HG03103 (cell line): ENCODE measurements around the gene BRMS1L.

Experiments
- ATAC-seq: cut with Tn5 transposase; IDR thresholded peaks from one replicate; pipeline ENCODE4 v1.9.1; 2021; ENCODE audit warnings: low read depth; ENCODE audit not compliant: unreplicated experiment

BRMS1L gene

GRCh38 chr14:35861204-35861868 lies 35.2 kb downstream of the BRMS1L start:
- peak; percentile 49 for ATAC-seq

DNA sequence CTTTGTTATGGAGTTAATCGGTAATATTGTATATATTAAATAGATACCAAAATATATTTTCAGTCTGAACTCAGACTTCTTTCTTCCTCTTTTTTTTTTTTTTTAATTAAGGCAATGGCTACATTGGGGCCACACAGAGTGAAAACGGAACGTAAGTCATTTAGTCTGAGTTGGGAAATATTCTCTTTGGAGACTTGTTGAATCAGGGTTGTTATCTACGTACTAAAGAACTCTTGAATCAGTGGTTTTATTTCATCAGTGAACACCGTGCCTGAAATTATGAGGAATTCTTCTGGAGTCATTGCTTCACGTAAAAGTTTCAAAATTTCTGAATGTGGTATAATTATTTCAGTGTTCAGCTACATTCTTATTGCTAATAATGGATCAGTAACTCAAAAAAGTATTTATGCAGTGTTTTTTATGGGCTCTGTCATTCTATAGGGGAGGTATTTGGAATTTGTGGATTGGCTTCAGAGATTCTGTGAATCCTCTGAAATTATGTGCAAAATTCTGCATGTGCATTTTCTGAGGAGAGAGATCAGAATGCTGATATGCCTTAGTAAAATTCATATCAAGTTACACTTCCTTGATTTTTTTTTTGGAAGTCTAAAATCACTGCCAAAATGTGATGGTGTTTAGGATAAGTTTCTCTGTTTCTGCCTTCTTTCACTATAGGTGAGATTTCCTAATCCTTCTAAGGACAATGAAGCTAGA lies 39.6 kb downstream of the BRMS1L start:
- no peak for ATAC-seq

- no peak for ATAC-seq
These were observed 40.6 kb downstream of the BRMS1L start for GRCh38 chr14:35866595-35867279.

DNA sequence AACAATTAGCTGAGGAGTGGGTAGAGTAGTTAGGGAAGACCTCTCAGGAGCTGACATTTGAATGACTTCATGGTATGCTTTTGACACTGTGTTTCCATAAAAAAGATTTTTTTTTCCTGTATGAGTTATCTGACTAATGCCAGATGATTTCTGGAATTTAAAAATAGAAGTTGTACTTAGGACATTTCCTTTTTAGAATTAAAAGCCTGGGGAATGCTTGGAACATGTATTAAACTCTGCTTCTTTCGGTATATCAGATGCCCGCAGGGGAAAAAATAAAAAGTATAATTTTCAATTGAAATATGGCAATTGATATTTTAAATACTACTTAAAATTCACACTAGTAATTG lies 41.1 kb downstream of the BRMS1L start:
- ATAC-seq, result no peak

- ATAC-seq, result no peak
These were observed 49.2 kb downstream of the BRMS1L start for GRCh38 chr14:35875296-35875695.

- ATAC-seq, result no peak
These were observed 51.1 kb downstream of the BRMS1L start for GRCh38 chr14:35877276-35877675.

GRCh38 chr14:35878272-35879150 lies 52.4 kb downstream of the BRMS1L start:
- no peak for ATAC-seq

GRCh38 chr14:35879151-35879648 lies 53.1 kb downstream of the BRMS1L start:
- no peak for ATAC-seq

DNA sequence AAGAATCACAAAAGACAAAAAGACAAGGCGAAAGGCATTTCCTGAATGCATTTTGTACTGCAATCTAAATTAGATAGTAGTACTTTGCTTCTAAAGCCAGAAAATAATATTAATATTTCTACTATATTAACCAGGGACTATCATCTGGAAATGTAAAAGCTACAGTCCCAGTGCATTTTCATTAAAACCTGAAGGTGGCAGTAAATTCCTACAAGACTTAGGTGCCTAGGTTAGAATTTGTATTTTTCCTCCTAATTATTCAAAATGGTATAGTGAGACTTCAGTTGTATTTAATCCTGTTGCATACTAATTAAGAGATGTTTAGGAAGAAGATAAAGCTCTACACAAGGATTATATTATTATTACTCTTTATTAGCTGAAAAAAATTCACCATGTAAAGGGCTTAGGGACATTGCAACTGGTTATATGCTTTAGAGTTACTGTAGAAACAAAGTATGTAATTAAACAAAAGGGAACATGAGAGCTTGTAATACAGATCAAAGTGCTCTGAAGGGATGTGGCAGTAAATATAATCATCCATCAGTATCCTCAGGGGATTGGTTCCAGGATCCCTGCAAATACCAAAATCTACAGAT lies 53.6 kb downstream of the BRMS1L start:
- no peak for ATAC-seq

- ATAC-seq, result no peak
These were observed 55.1 kb downstream of the BRMS1L start for GRCh38 chr14:35881280-35881679.

DNA sequence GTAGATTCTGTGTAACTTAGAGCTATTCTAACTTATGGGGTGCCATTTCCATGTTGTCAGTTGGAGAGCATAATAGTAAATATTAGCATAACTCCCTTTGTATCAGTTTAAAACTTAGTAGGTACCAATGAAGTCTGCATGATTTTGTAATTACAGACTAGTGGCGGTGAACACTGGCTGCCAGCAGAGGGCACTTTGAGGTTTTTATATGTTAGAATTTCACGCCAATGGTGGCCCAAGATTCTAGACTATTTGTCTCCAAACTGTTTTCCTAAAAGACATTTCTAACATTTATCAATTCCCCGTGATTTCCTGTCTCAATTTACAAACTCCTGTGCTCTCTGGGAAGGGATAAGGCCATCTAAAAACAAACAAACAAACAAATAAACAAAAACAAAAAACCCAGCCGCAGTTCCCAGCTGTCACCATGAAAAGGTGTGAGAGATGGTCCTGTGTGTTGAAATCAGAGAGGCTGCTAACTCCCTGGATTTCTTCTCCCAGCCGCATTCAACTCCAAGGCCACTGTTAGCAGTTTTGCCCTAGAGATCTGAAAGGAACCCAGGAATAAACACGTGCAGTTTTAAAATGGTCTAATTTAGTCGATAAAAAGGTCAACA lies 57.6 kb downstream of the BRMS1L start:
- no peak for ATAC-seq

DNA sequence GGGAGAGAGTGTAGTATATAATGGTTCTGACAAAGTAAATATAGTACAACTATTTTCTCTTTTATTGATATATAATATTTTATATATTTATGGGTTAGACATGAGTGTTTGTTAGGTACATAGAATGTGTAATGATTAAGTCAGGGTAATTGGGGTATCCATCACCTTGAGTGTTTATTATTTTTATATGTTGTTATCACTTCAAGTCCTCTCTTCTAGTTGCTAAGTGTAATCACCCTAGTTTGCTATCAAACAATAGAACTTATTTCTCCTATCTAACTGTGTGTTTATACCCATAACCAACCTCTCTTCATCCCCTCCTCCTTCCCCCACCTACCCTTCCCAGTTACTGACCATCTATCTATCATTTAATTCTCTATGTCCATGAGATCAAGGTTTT lies 64.2 kb downstream of the BRMS1L start:
- no peak for ATAC-seq

DNA sequence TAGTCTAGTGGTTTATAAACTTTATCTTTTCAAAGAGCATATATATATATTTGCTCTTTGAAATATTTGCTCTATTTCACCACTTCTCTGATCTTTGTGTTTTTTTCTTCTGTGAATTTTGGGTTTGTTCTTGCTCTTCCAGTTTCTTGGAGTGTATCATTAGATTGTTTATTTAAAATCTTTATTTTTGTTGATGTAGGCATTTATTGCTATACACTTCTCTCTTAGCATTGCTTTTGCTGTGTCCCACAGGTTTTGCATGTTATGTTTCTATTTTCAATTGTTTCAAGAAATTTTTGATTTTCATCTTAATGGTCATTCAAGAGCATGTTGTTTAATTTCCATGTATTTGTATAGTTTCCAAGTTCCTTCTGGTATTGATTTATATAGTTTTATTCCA lies 69.1 kb downstream of the BRMS1L start:
- no peak for ATAC-seq

GRCh38 chr14:35897616-35898111 lies 71.5 kb downstream of the BRMS1L start:
- ATAC-seq, result no peak

- no peak for ATAC-seq
These were observed 72.2 kb downstream of the BRMS1L start for GRCh38 chr14:35898217-35898775.

GRCh38 chr14:35900741-35901140 lies 74.6 kb downstream of the BRMS1L start:
- no peak for ATAC-seq

DNA sequence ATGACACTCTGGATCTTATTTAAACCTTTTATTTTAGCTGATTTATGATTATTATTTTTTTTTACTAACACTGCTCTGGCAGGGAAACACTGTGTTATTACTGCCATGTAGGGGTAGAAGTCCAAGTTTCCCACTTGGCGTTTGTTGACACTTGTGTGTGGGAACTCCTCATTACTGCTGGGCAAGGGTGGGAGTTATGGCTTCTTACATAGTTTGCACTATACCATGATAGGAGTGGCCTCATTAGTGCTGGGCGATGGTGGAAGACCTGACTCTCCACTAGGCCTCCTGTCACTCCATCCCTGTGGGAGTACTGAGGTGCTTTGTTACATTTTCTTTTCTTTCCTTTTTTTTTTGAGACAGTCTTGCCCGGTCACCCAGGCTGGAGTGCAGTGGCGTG lies 83.5 kb downstream of the BRMS1L start:
- ATAC-seq, result no peak

DNA sequence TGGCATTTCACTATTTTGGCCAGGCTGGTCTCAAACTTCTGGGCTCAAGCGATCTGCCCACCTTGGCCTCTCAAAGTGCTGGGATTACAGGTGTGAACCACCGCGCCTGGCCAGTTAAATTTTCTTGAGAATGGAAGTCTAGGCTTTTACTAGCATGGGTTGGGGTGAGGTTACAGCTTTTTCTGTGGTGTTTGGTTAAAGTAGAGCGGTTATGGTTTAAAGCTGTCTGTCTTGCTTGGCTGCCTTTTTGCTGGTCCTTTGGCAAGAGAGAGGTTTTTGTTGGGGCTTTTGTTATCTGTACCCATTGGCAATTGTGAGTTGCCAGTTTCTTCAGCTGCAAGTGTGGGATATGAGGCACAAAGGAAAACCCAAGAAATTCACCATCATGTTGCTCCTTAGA lies 84.1 kb downstream of the BRMS1L start:
- ATAC-seq, result no peak

- ATAC-seq, result no peak
These were observed 85.0 kb downstream of the BRMS1L start for GRCh38 chr14:35911097-35911496.
